NCI-H345 (cell line): ENCODE results near the gene GNGT1.

Experiments
- DNase-seq: peaks from one replicate; lab custom pipeline; 2025; lab: John Stamatoyannopoulos, UW

Gene GNGT1

GRCh38 chr7:93943816-93944540 is 37.6 kb downstream of the GNGT1 start:
- no peak for DNase-seq

- DNase-seq: no peak
Observed at GRCh38 chr7:93944673-93945072, 38.3 kb downstream of the GNGT1 start.

GRCh38 chr7:93945083-93945482 is 38.7 kb downstream of the GNGT1 start:
- no peak for DNase-seq

GRCh38 chr7:93945756-93946535 is 39.6 kb downstream of the GNGT1 start:
- no peak for DNase-seq

GRCh38 chr7:93948106-93948505 is 41.7 kb downstream of the GNGT1 start:
- no peak for DNase-seq

GRCh38 chr7:93948873-93949272 is 42.5 kb downstream of the GNGT1 start:
- DNase-seq: no peak

GRCh38 chr7:93949423-93949822 is 43.1 kb downstream of the GNGT1 start:
- no peak for DNase-seq

GRCh38 chr7:93955304-93955703 is 48.9 kb downstream of the GNGT1 start:
- no peak for DNase-seq

- DNase-seq: no peak
Observed at GRCh38 chr7:93957767-93958166, 51.4 kb downstream of the GNGT1 start.

GRCh38 chr7:93958216-93958615 is 51.8 kb downstream of the GNGT1 start:
- DNase-seq: no peak

- no peak for DNase-seq
Observed at GRCh38 chr7:93958651-93959050, 52.3 kb downstream of the GNGT1 start.
